Activated naive CD8-positive, alpha-beta T cell treated with anti-CD3 and anti-CD28 coated beads, Interleukin-2, amount 10 ng/mL, durations not matched to agents 7 days and 5 days (primary cell): Measurements from ENCODE around the gene SLC25A48. TPM values are rescaled to one million over a fixed set of nuclear protein-coding genes. Genes with fewer than 3 reads are reported as not detected.

Experiments
- ATAC-seq: fragments of 150-1000 bp; cut with Tn5 transposase; one replicate; pipeline ENCODE4 v1.10.0; 2021; ENCODE audit warnings: low read depth, moderate library complexity
- POLR2A ChIA-PET: fragments of 350-600 bp; sonication (Branson Sonifier 250); formaldehyde crosslinking; loops from one replicate; lab custom pipeline; 2021; ENCODE audit warnings: antibody characterized with exemption; lab: Charles Lee
- DNase-seq: peaks from one replicate; pipeline ENCODE4 v3.0.0; 2021
- H3K27ac Mint-ChIP-seq: one replicate; pipeline ENCODE4 v1.8.0; 2022; ENCODE audit warnings: mild to moderate bottlenecking, mixed read lengths
- H3K27me3 Mint-ChIP-seq: one replicate; pipeline ENCODE4 v1.8.0; 2022; ENCODE audit warnings: mild to moderate bottlenecking, moderate library complexity, mixed read lengths
- H3K36me3 Mint-ChIP-seq: one replicate; pipeline ENCODE4 v1.8.0; 2021; ENCODE audit warnings: mild to moderate bottlenecking, mixed read lengths
- H3K4me1 Mint-ChIP-seq: one replicate; pipeline ENCODE4 v1.8.0; 2021; ENCODE audit warnings: mixed read lengths
- H3K4me3 Mint-ChIP-seq: one replicate; pipeline ENCODE4 v1.8.0; 2022; ENCODE audit warnings: mild to moderate bottlenecking, moderate library complexity, mixed read lengths
- H3K9me3 Mint-ChIP-seq: one replicate; pipeline ENCODE4 v1.8.0; 2021; ENCODE audit warnings: mixed read lengths
- total RNA-seq, 2 experiments: library from RNA; stranded (reverse); gene quantifications; one replicate each; pipeline ENCODE4 v1.2.3, GENCODE V29; 2021

The SLC25A48 gene
- total RNA-seq, 2 experiments from 2014 or later, result not detected

- no peak for ATAC-seq
- POLR2A ChIA-PET, result no interaction called here
- H3K4me1 Mint-ChIP-seq, result no peaks in the 10 kb centered on the region
- H3K27ac Mint-ChIP-seq, result no peak overlapping the region
- DNase-seq, result no peak
- H3K27me3 Mint-ChIP-seq, result peaks cover 2% of the 10 kb centered on the region
- H3K36me3 Mint-ChIP-seq, result no peaks in the 10 kb centered on the region
- H3K9me3 Mint-ChIP-seq, result no peaks in the 10 kb centered on the region
- H3K4me3 Mint-ChIP-seq, result no peak overlapping the region
Measured at GRCh38 chr5:135873831-135874230, 39.4 kb downstream of the SLC25A48 start.

GRCh38 chr5:135874461-135874860, 40.0 kb downstream of the SLC25A48 start:
- POLR2A ChIA-PET, result no interaction called here
- ATAC-seq (no peak), DNase-seq (no peak)
- H3K27ac Mint-ChIP-seq, result no peak overlapping the region
- peaks cover 4% of the 10 kb centered on the region for H3K27me3 Mint-ChIP-seq
- H3K36me3 Mint-ChIP-seq, result no peaks in the 10 kb centered on the region
- no peaks in the 10 kb centered on the region for H3K4me1 Mint-ChIP-seq
- H3K4me3 Mint-ChIP-seq, result no peak overlapping the region
- H3K9me3 Mint-ChIP-seq, result no peaks in the 10 kb centered on the region

- Mint-ChIP-seq H3K27me3 (peaks cover 4% of the 10 kb centered on the region), H3K4me3 (no peak overlapping the region), H3K36me3 (no peaks in the 10 kb centered on the region), H3K27ac (no peak overlapping the region), H3K4me1 (no peaks in the 10 kb centered on the region), H3K9me3 (no peaks in the 10 kb centered on the region)
- ATAC-seq (no peak), DNase-seq (no peak)
- POLR2A ChIA-PET, result no interaction called here
Measured at GRCh38 chr5:135875567-135875966, 41.1 kb downstream of the SLC25A48 start.

GRCh38 chr5:135876146-135876545, 41.7 kb downstream of the SLC25A48 start:
- H3K4me3 Mint-ChIP-seq, result no peak overlapping the region
- H3K9me3 Mint-ChIP-seq, result no peaks in the 10 kb centered on the region
- peaks cover 4% of the 10 kb centered on the region for H3K27me3 Mint-ChIP-seq
- POLR2A ChIA-PET, result no interaction called here
- no peaks in the 10 kb centered on the region for H3K36me3 Mint-ChIP-seq
- DNase-seq (no peak), ATAC-seq (no peak)
- no peaks in the 10 kb centered on the region for H3K4me1 Mint-ChIP-seq
- H3K27ac Mint-ChIP-seq, result no peak overlapping the region

- H3K4me1 Mint-ChIP-seq, result no peaks in the 10 kb centered on the region
- no peaks in the 10 kb centered on the region for H3K36me3 Mint-ChIP-seq
- DNase-seq, result no peak
- no peak for ATAC-seq
- no peak overlapping the region for H3K27ac Mint-ChIP-seq
- H3K27me3 Mint-ChIP-seq, result peaks cover 4% of the 10 kb centered on the region
- POLR2A ChIA-PET, result no interaction called here
- no peak overlapping the region for H3K4me3 Mint-ChIP-seq
- no peaks in the 10 kb centered on the region for H3K9me3 Mint-ChIP-seq
Measured at GRCh38 chr5:135877570-135878155, 43.2 kb downstream of the SLC25A48 start.

- H3K4me3 Mint-ChIP-seq, result no peak overlapping the region
- no peaks in the 10 kb centered on the region for H3K4me1 Mint-ChIP-seq
- ATAC-seq (no peak), DNase-seq (no peak)
- no peaks in the 10 kb centered on the region for H3K9me3 Mint-ChIP-seq
- POLR2A ChIA-PET, result no interaction called here
- peaks cover 4% of the 10 kb centered on the region for H3K27me3 Mint-ChIP-seq
- no peaks in the 10 kb centered on the region for H3K36me3 Mint-ChIP-seq
- no peak overlapping the region for H3K27ac Mint-ChIP-seq
Measured at GRCh38 chr5:135878156-135878620, 43.7 kb downstream of the SLC25A48 start.

- Mint-ChIP-seq H3K36me3 (no peaks in the 10 kb centered on the region), H3K4me3 (no peak overlapping the region), H3K27me3 (peaks cover 4% of the 10 kb centered on the region), H3K9me3 (no peaks in the 10 kb centered on the region), H3K27ac (no peak overlapping the region), H3K4me1 (no peaks in the 10 kb centered on the region)
- DNase-seq (no peak), ATAC-seq (no peak)
- POLR2A ChIA-PET, result no interaction called here
Measured at GRCh38 chr5:135879591-135879990, 45.1 kb downstream of the SLC25A48 start.

GRCh38 chr5:135880278-135880677, 45.8 kb downstream of the SLC25A48 start:
- no peaks in the 10 kb centered on the region for H3K9me3 Mint-ChIP-seq
- peaks cover 6% of the 10 kb centered on the region for H3K27me3 Mint-ChIP-seq
- no peak overlapping the region for H3K27ac Mint-ChIP-seq
- ATAC-seq (no peak), DNase-seq (no peak)
- no peaks in the 10 kb centered on the region for H3K36me3 Mint-ChIP-seq
- H3K4me1 Mint-ChIP-seq, result no peaks in the 10 kb centered on the region
- H3K4me3 Mint-ChIP-seq, result no peak overlapping the region
- POLR2A ChIA-PET, result no interaction called here

GRCh38 chr5:135880801-135881200, 46.3 kb downstream of the SLC25A48 start:
- Mint-ChIP-seq H3K4me1 (no peaks in the 10 kb centered on the region), H3K36me3 (no peaks in the 10 kb centered on the region), H3K9me3 (no peaks in the 10 kb centered on the region), H3K4me3 (no peak overlapping the region), H3K27ac (no peak overlapping the region), H3K27me3 (peaks cover 6% of the 10 kb centered on the region)
- DNase-seq, result no peak
- POLR2A ChIA-PET, result no interaction called here
- no peak for ATAC-seq

- POLR2A ChIA-PET, result no interaction called here
- no peaks in the 10 kb centered on the region for H3K4me1 Mint-ChIP-seq
- no peaks in the 10 kb centered on the region for H3K9me3 Mint-ChIP-seq
- peaks cover 6% of the 10 kb centered on the region for H3K27me3 Mint-ChIP-seq
- no peak for ATAC-seq
- no peak overlapping the region for H3K4me3 Mint-ChIP-seq
- H3K27ac Mint-ChIP-seq, result no peak overlapping the region
- no peak for DNase-seq
- H3K36me3 Mint-ChIP-seq, result no peaks in the 10 kb centered on the region
Measured at GRCh38 chr5:135881244-135881643, 46.8 kb downstream of the SLC25A48 start.

- Mint-ChIP-seq H3K9me3 (no peaks in the 10 kb centered on the region), H3K27ac (no peak overlapping the region), H3K27me3 (peaks cover 6% of the 10 kb centered on the region), H3K36me3 (no peaks in the 10 kb centered on the region), H3K4me1 (no peaks in the 10 kb centered on the region), H3K4me3 (no peak overlapping the region)
- DNase-seq, result no peak
- POLR2A ChIA-PET, result no interaction called here
- no peak for ATAC-seq
Measured at GRCh38 chr5:135881819-135882218, 47.4 kb downstream of the SLC25A48 start.

GRCh38 chr5:135883026-135883425, 48.6 kb downstream of the SLC25A48 start:
- Mint-ChIP-seq H3K4me1 (peaks cover 4% of the 10 kb centered on the region), H3K4me3 (no peak overlapping the region), H3K27me3 (peaks cover 6% of the 10 kb centered on the region), H3K27ac (no peak overlapping the region), H3K9me3 (no peaks in the 10 kb centered on the region), H3K36me3 (no peaks in the 10 kb centered on the region)
- POLR2A ChIA-PET, result no interaction called here
- DNase-seq (no peak), ATAC-seq (no peak)

GRCh38 chr5:135883441-135883840, 49.0 kb downstream of the SLC25A48 start:
- Mint-ChIP-seq H3K4me3 (no peak overlapping the region), H3K9me3 (no peaks in the 10 kb centered on the region), H3K4me1 (peaks cover 4% of the 10 kb centered on the region), H3K27me3 (peaks cover 6% of the 10 kb centered on the region), H3K36me3 (no peaks in the 10 kb centered on the region), H3K27ac (no peak overlapping the region)
- POLR2A ChIA-PET, result no interaction called here
- ATAC-seq (no peak), DNase-seq (no peak)

GRCh38 chr5:135885031-135885430, 50.6 kb downstream of the SLC25A48 start:
- POLR2A ChIA-PET, result no interaction called here
- Mint-ChIP-seq H3K9me3 (no peaks in the 10 kb centered on the region), H3K4me1 (peaks cover 4% of the 10 kb centered on the region), H3K4me3 (no peak overlapping the region), H3K27ac (no peak overlapping the region), H3K27me3 (peaks cover 4% of the 10 kb centered on the region), H3K36me3 (no peaks in the 10 kb centered on the region)
- ATAC-seq, result no peak
- DNase-seq, result no peak
